GM12878 (cell line): ENCODE measurements around the gene ARHGEF38.

Source experiments
- CHD2 ChIP-seq: IDR thresholded peaks from 2 replicates; pipeline ENCODE4 v1.6.1; 2011; ENCODE audit warnings: low read depth, low read length, improper control_type of control experiment, borderline replicate concordance
- CTCF ChIP-seq, 3 experiments: IDR thresholded peaks in 2 of 3; conservative IDR thresholded peaks in 1 of 3; 2 replicates each; pipeline ENCODE4 v1.5.1; 2011; ENCODE audit warnings: low read depth in 3 of 3, low read length in 3 of 3, mild to moderate bottlenecking in 3 of 3, control low read depth in 2 of 3, moderate library complexity in 2 of 3, inconsistent platforms in 1 of 3, mixed read lengths in 1 of 3; ENCODE audit not compliant: control insufficient read depth in 2 of 3, insufficient read depth in 1 of 3; ENCODE audit errors: extremely low read depth in 1 of 3
- POLR2A ChIP-seq: IDR thresholded peaks from 2 replicates; pipeline ENCODE4 v1.6.1; 2011; ENCODE audit warnings: low read depth, mild to moderate bottlenecking, low read length
- REST ChIP-seq: IDR thresholded peaks from 2 replicates; pipeline ENCODE4 v1.6.1; 2012; ENCODE audit warnings: mild to moderate bottlenecking, low read depth, low read length
- SREBF2 ChIP-seq: IDR thresholded peaks from 2 replicates; pipeline ENCODE4 v1.6.1; 2012; ENCODE audit warnings: mild to moderate bottlenecking, low read length
- ZBTB11 ChIP-seq: fragments of 450-650 bp; formaldehyde crosslinking; IDR thresholded peaks from 2 replicates; pipeline ENCODE4 v1.5.0; 2022; ENCODE audit warnings: mild to moderate bottlenecking, missing genetic modification characterization
- ZNF274 ChIP-seq: IDR thresholded peaks from one replicate; pipeline ENCODE4 v1.8.0; 2011; ENCODE audit not compliant: insufficient read length, insufficient read depth

DNA sequence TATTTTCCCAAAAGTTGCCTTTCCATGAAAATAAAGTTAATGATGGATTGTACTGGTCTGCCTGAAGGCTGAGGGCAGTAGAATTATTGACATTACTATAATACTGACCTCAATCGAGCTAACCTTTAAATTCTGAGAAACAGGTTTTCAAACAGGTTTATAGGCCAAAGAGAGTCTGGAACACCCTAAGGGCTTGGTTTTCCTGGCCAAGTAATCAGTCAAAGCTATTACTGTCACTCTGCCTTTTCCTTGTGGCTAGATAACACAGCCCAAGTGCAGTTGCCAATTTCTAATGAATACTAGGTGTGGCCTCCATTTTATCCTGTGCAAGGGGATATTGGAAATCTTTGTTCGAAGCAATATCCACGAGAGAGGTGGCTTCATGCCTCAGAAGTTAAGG lies 80.8 kb downstream of the ARHGEF38 start:
- TF ChIP-seq SREBF2 (no peak), CTCF (IDR thresholded peaks at IDR 0.05 in 2 of 3, conservative IDR thresholded peaks at IDR 0.05 in 1 of 3; ENCODE audit: control insufficient read depth in 2 of 3, extremely low read depth in 1 of 3, insufficient read depth in 1 of 3, low read depth in 3 of 3, low read length in 3 of 3) (no peak), ZBTB11 (CRISPR knock-in tag) (no peak), POLR2A (no peak), REST (no peak), CHD2 (no peak), ZNF274 (no peak)
